ENCODE measurements around the gene TMEM117.

TMEM117 gene

GRCh38 chr12:44015333-44015941, 179.6 kb downstream of the TMEM117 start:
- DNase-seq (ENCODE audit: low read depth): peak; percentile 56
- H3K4me3 ChIP-seq (ENCODE audit: low read depth, low read length): no peak overlapping the region
- TF ChIP-seq, protein P1, sequence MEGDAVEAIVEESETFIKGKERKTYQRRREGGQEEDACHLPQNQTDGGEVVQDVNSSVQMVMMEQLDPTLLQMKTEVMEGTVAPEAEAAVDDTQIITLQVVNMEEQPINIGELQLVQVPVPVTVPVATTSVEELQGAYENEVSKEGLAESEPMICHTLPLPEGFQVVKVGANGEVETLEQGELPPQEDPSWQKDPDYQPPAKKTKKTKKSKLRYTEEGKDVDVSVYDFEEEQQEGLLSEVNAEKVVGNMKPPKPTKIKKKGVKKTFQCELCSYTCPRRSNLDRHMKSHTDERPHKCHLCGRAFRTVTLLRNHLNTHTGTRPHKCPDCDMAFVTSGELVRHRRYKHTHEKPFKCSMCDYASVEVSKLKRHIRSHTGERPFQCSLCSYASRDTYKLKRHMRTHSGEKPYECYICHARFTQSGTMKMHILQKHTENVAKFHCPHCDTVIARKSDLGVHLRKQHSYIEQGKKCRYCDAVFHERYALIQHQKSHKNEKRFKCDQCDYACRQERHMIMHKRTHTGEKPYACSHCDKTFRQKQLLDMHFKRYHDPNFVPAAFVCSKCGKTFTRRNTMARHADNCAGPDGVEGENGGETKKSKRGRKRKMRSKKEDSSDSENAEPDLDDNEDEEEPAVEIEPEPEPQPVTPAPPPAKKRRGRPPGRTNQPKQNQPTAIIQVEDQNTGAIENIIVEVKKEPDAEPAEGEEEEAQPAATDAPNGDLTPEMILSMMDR (IDR thresholded peaks at IDR 0.05; ENCODE audit: low read depth, low read length): peak; percentile 35
- no peak for TF ChIP-seq MYC (IDR thresholded peaks at IDR 0.05; ENCODE audit: low read depth, low read length)

- TF ChIP-seq MYC (IDR thresholded peaks at IDR 0.05; ENCODE audit: low read depth, low read length) (no peak), POLR2A (IDR thresholded peaks at IDR 0.05; ENCODE audit: extremely low read depth, insufficient read length) (no peak)
- TF ChIP-seq, protein P2, sequence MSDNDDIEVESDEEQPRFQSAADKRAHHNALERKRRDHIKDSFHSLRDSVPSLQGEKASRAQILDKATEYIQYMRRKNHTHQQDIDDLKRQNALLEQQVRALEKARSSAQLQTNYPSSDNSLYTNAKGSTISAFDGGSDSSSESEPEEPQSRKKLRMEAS (IDR thresholded peaks at IDR 0.05; ENCODE audit: low read depth, low read length): no peak
- TF ChIP-seq, protein P1 (IDR thresholded peaks at IDR 0.05; ENCODE audit: low read depth, low read length): no peak
- no peak for DNase-seq (ENCODE audit: low read depth)
- no peak overlapping the region for H3K4me3 ChIP-seq (ENCODE audit: low read depth, low read length)
These were observed 181.3 kb downstream of the TMEM117 start for GRCh38 chr12:44017216-44017615.

- no peak for TF ChIP-seq MYC (IDR thresholded peaks at IDR 0.05; ENCODE audit: low read depth, low read length)
- no peak for TF ChIP-seq POLR2A (IDR thresholded peaks at IDR 0.05; ENCODE audit: extremely low read depth, insufficient read length)
- TF ChIP-seq, protein P2 (IDR thresholded peaks at IDR 0.05; ENCODE audit: low read depth, low read length): no peak
- TF ChIP-seq, protein P1 (IDR thresholded peaks at IDR 0.05; ENCODE audit: low read depth, low read length): no peak
- DNase-seq (ENCODE audit: low read depth): no peak
- H3K4me3 ChIP-seq (ENCODE audit: low read depth, low read length): no peak overlapping the region
These were observed 183.2 kb downstream of the TMEM117 start for GRCh38 chr12:44019118-44019517.

- DNase-seq (ENCODE audit: low read depth): no peak
- TF ChIP-seq POLR2A (IDR thresholded peaks at IDR 0.05; ENCODE audit: extremely low read depth, insufficient read length): no peak
- TF ChIP-seq, protein P1 (IDR thresholded peaks at IDR 0.05; ENCODE audit: low read depth, low read length): no peak
- TF ChIP-seq, protein P2 (IDR thresholded peaks at IDR 0.05; ENCODE audit: low read depth, low read length): no peak
- TF ChIP-seq MYC (IDR thresholded peaks at IDR 0.05; ENCODE audit: low read depth, low read length): no peak
These were observed 184.7 kb downstream of the TMEM117 start for GRCh38 chr12:44020555-44020954.

GRCh38 chr12:44021471-44021971, 185.6 kb downstream of the TMEM117 start:
- DNase-seq (ENCODE audit: low read depth): peak; percentile 13
- no peak for TF ChIP-seq MYC (IDR thresholded peaks at IDR 0.05; ENCODE audit: low read depth, low read length)
- TF ChIP-seq POLR2A (IDR thresholded peaks at IDR 0.05; ENCODE audit: extremely low read depth, insufficient read length): no peak
- TF ChIP-seq, protein P1 (IDR thresholded peaks at IDR 0.05; ENCODE audit: low read depth, low read length): no peak
- TF ChIP-seq, protein P2 (IDR thresholded peaks at IDR 0.05; ENCODE audit: low read depth, low read length): no peak
- no peak overlapping the region for H3K4me3 ChIP-seq (ENCODE audit: low read depth, low read length)

More at GRCh38 chr12:44020555-44020954, 184.7 kb downstream of the TMEM117 start:
- H3K4me3 ChIP-seq (ENCODE audit: low read depth, low read length): no peak overlapping the region

Measured in NB4 (cell line).